ENCODE results near the gene KIAA1217. TPM values are rescaled to one million over a fixed set of nuclear protein-coding genes. Genes with fewer than 3 reads are reported as not detected.

KIAA1217 gene
- total RNA-seq, 1 experiment from 2014 or later, result 9.4 TPM

- DNase-seq (ENCODE audit: low spot score), result peak; percentile 80
Measured at GRCh38 chr10:24494236-24494635, 285.3 kb downstream of the KIAA1217 start.

GRCh38 chr10:24494777-24495176 is 285.8 kb downstream of the KIAA1217 start:
- no peak for DNase-seq (ENCODE audit: low spot score)

GRCh38 chr10:24495666-24496460 is 286.9 kb downstream of the KIAA1217 start:
- DNase-seq (ENCODE audit: low spot score), result no peak

GRCh38 chr10:24496906-24497305 is 288.0 kb downstream of the KIAA1217 start:
- DNase-seq (ENCODE audit: low spot score), result no peak

GRCh38 chr10:24501056-24501711 is 292.2 kb downstream of the KIAA1217 start:
- DNase-seq (ENCODE audit: low spot score), result no peak

GRCh38 chr10:24502006-24502405 is 293.1 kb downstream of the KIAA1217 start:
- no peak for DNase-seq (ENCODE audit: low spot score)

GRCh38 chr10:24502801-24503460 is 294.0 kb downstream of the KIAA1217 start:
- DNase-seq (ENCODE audit: low spot score), result no peak

GRCh38 chr10:24503461-24504320 is 294.8 kb downstream of the KIAA1217 start:
- DNase-seq (ENCODE audit: low spot score), result peak; percentile 86

GRCh38 chr10:24505759-24506158 is 296.8 kb downstream of the KIAA1217 start:
- DNase-seq (ENCODE audit: low spot score), result no peak

- peak; percentile 45 for DNase-seq (ENCODE audit: low spot score)
Measured at GRCh38 chr10:24513155-24513554, 304.2 kb downstream of the KIAA1217 start.

- no peak for DNase-seq (ENCODE audit: low spot score)
Measured at GRCh38 chr10:24515481-24515880, 306.5 kb downstream of the KIAA1217 start.

GRCh38 chr10:24518411-24518810 is 309.5 kb downstream of the KIAA1217 start:
- no peak for DNase-seq (ENCODE audit: low spot score)

- DNase-seq (ENCODE audit: low spot score), result peak; percentile 84
Measured at GRCh38 chr10:24518981-24519597, 310.2 kb downstream of the KIAA1217 start.

GRCh38 chr10:24519950-24520349 is 311.0 kb downstream of the KIAA1217 start:
- DNase-seq (ENCODE audit: low spot score), result no peak

GRCh38 chr10:24524314-24524713 is 315.4 kb downstream of the KIAA1217 start:
- DNase-seq (ENCODE audit: low spot score), result no peak

- DNase-seq (ENCODE audit: low spot score), result no peak
Measured at GRCh38 chr10:24526085-24526649, 317.2 kb downstream of the KIAA1217 start.

GRCh38 chr10:24528946-24529345 is 320.0 kb downstream of the KIAA1217 start:
- no peak for DNase-seq (ENCODE audit: low spot score)

GRCh38 chr10:24531439-24531838 is 322.5 kb downstream of the KIAA1217 start:
- DNase-seq (ENCODE audit: low spot score), result no peak

GRCh38 chr10:24533981-24534380 is 325.0 kb downstream of the KIAA1217 start:
- no peak for DNase-seq (ENCODE audit: low spot score)

GRCh38 chr10:24536636-24537035 is 327.7 kb downstream of the KIAA1217 start:
- no peak for DNase-seq (ENCODE audit: low spot score)
